NCI-H345 (cell line): ENCODE measurements around the gene NRXN3.

Source experiments
- DNase-seq: peaks from one replicate; lab custom pipeline; 2025; lab: John Stamatoyannopoulos, UW

NRXN3 gene

GRCh38 chr14:79820866-79821535 lies 1650.8 kb downstream of the NRXN3 start:
- no peak for DNase-seq

DNA sequence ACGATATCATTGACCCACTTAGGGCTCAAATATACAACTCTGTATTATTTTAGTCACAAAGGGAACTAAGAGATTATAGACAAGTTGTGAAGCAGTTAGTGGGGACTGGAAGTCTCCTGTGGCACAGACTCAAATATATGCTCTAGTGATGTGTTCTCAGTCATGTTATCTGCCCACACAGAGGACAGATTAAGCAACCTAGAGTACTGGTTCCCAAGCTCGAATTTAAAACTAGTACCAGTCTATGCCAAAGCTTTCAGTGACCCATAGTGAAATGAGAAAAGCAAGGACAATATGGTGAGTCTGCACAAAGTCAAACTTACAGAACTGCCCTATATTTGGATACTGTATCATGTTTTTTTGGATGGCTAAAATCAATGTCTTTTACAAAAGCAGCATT lies 1651.9 kb downstream of the NRXN3 start:
- DNase-seq: no peak

- no peak for DNase-seq
Observed at GRCh38 chr14:79825046-79825521, 1654.9 kb downstream of the NRXN3 start.

DNA sequence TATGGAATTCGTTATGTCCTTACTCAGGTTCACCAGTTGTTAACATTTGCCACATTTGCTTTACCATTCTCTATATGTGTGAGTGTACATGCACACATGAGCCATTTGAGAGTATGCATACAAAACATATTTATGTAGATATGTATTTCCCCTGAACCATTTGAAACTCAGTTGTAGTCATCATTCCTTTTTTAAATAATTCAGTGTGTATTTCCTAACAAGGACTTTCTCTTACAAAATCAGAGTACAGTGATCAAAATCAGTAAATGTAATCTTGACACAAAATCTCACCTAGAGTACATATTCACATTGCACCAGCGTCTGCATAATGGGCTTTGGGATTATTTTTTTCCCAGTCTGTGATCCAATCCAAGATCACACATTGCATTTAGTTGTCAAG lies 1656.2 kb downstream of the NRXN3 start:
- no peak for DNase-seq

DNA sequence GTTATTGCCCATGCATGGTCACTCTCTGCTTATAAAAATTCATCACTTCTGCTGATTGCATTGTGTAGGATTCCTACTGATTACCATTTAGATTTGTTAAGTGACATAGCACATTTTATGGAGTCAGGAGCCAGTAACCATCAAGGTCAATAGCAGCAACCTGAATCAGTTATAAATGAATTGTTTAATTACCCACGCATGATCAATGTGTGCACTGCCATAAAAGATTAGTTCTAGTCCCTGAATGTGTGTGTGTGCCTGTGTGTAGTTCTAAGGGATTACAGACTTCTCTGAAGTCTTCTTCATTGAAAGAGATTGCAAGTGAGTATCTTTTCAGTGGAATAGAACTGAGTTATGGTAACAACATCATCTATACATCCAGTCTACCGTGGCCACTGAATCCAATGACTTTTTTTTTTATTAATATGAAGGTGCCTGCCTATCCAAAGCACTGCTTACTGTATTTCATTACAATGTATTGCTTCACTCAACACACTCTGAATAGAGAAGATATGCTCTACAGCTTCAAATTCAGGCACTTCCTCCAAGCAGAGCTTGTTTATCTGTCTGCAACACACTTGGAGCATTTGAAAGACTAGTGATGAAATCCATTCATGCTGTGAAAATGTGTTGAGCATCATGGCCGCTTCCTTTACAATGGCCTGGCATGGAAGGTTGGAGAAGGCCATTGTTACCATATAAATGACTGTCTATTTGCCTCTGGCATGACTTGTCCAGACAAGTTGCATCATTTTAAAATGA lies 1659.4 kb downstream of the NRXN3 start:
- DNase-seq: peak; percentile 47

- DNase-seq: no peak
Observed at GRCh38 chr14:79831195-79831892, 1661.2 kb downstream of the NRXN3 start.

GRCh38 chr14:79833781-79834180 lies 1663.6 kb downstream of the NRXN3 start:
- no peak for DNase-seq

DNA sequence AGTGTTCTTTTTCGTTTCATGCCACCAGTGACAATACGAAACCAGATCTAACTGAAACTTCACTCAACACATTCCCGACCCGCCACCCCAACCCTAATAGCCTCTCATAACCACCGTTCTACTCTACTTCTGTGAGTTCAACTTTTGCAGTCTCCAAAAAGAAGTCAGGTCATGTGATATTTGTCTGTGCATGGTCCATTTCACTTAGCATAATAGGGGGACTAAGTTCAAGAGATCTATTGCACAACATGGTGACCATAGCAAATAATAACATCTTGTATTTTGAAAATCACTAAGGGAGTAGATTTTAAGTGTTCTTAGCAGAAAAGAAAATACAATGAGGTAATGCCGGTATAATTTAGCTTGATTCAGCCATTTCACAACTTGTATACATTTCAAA lies 1664.7 kb downstream of the NRXN3 start:
- DNase-seq: peak; percentile 49

DNA sequence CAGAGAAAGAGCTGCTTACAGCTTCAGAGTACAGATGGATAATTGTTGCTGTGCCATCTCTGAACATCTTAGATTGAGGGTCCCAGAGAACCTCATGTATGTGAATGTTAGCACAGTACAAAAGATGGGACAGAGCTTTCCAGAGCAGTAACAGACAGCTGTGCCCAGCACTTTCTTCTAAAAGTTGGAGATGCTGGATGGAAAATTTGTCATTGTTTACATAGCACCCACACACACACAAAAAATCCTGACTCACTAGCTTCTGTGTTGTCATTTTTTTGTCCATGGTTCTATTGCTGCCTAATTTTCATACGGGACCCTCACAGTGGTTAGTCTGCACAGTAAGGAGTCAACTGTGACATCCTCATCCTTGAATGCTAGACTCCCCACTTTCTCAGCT lies 1666.4 kb downstream of the NRXN3 start:
- no peak for DNase-seq

DNA sequence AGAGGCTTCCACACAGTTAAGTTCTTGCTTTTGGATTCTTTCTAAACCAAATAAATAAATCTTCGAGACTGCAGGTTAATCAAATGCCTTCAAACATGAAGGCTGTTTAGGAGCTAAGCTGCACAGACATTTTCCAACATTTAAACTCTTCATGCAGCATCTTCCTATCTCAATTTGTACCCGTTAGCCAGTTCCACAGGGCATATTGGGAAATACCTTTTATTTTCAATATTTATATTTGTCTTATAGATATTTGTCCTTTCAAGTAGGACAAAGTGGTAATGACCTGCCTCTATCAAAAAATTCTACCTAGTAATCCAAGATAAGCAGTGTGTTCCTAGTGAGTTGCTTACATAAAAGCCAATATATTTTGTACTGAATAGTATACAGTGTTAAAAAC lies 1667.5 kb downstream of the NRXN3 start:
- no peak for DNase-seq

DNA sequence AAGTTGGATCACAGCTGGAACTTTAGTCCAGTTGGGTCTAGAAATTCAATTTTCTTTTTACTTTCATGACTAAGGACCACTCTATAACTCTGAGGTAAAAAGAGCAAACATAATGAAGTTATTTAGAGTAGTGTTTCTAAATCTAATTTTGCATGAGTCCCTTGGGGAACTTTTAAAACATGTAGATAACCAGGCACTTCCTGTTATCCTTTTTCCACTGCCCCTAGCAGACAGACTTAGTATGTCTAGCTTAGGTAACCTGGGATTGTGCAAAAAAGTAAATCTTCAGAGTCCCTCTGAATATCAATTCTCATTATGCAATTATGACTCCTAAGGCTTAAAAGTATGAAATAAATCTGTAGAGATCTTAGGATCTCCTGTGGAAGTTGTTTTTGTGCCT lies 1669.9 kb downstream of the NRXN3 start:
- no peak for DNase-seq

- no peak for DNase-seq
Observed at GRCh38 chr14:79840831-79841230, 1670.7 kb downstream of the NRXN3 start.

GRCh38 chr14:79841433-79841832 lies 1671.3 kb downstream of the NRXN3 start:
- no peak for DNase-seq

- no peak for DNase-seq
Observed at GRCh38 chr14:79842270-79842669, 1672.1 kb downstream of the NRXN3 start.

DNA sequence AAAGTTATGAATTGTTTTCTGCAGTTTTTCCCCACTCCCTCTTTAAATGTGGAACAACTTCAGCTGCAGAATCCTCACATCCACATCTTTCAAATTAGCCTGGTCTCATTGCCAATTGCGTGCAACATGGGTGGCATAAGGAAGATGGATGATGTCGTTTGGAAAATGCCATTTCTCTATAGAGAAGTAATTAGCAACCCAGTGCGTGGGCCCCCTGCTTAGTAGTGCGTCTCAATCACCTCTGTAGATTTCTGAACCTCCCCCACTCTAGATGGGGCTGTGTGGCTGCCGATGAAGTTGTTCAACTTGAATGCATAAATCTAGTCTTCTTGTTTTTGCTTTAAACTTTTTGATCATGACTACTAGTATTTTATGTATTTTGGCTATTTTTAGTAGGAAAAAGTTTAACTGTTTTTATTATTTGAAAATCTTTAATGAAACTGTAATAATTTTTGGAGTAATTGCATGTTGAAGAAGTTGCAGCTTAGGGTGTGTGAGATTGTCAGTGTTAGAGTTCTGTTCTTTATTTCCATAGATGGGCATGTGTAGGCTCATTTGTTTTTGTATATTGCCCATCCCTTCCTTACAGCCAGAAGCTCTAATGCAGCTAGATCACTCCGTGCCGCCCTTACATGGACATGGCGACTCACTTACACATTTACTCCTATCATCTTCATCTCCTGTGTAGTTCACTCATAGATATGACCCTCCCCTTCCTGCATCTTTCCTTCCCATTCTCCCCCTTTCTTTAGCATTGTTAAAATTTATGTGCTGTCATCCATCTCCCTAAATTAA lies 1683.0 kb downstream of the NRXN3 start:
- no peak for DNase-seq

DNA sequence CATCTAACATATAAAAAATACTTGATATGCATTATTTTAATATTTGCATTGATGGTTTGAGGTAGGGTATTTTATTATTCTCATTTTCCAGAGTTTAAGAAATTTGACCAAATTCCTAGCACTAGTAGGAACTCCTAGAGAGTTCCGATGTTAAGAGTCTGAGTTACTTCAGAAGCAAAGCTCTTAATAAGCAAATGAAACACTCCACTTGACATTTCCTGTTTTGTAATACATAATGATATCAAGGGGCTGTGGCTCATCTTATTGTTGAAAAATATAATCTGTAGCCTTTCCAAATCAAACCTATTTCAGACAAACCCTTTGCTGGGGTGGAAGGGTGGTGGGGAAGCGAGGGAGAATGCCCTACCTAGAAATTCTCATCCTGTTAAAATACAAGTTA lies 1685.6 kb downstream of the NRXN3 start:
- no peak for DNase-seq

DNA sequence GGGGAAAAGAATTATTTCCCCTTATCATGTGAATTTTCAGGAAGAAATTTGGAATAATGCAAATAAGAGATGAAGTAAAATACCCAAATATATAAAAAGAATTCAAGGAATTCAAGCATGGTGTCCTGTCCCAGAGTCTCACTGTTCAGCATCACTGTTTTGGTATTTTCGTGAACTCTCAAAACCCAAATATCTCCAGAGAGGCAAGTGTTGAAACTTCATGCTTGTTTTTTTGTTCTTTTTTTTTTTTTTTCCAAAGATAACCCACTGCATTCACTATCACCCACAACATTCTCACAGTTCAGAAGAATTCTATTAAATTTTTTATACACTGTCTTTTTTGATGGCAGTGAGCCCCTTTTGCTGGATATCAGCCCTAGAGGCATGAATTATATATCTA lies 1686.2 kb downstream of the NRXN3 start:
- DNase-seq: no peak

DNA sequence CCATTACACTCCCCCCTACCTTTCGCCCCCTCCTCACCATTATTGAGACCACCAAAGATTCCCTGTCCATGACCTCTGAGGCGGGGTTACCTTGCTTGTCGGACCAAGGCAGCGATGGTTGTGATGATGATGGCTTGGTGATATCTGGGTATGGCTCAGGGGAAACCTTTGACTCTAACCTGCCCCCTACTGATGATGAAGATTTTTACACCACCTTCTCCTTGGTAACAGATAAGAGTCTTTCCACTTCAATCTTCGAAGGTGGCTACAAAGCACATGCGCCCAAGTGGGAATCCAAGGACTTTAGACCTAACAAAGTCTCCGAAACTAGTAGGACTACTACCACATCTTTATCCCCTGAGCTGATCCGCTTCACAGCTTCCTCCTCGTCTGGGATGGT lies 1690.9 kb downstream of the NRXN3 start:
- no peak for DNase-seq

DNA sequence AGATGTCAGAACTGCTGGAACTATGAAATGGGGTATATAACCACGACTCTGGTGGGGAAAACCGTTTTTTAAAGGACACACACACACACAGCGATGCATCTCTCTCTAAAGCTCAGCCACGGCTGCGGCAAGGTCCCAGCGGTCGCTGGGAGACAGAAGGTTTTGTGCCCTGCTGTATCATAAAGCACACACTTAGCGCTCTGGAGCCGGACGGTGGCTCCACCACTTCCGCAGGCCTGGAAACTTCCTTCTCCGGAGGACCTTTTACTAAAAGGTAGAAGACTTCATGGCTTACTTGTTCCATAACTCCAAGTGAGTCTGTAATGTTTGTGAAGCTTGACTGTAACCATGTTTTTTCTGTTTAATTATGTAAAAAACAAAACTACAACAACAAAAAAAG lies 1691.9 kb downstream of the NRXN3 start:
- no peak for DNase-seq

GRCh38 chr14:79871136-79871535 lies 1701.0 kb downstream of the NRXN3 start:
- DNase-seq: no peak

DNA sequence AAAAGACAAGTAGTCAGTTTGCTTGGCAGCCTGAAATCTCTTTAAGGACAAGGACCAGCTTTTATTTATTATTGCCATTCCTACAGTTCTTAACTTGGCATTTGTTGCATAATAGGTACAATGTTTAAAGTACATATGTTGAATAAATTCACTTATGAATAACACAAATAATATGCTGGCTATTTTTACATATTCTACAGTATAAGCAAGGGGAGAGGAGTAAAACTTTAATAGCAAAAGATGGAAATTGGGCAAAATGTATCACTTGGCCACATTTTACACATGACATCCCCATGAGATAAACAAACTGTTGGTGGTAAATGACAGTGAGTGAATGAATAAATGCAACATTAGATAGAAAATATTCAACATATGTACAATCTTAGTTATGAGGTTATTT lies 1708.1 kb downstream of the NRXN3 start:
- no peak for DNase-seq

- no peak for DNase-seq
Observed at GRCh38 chr14:79878785-79879184, 1708.6 kb downstream of the NRXN3 start.
